SU-DHL-6 (cell line): ENCODE measurements around the gene BICDL2.
"Not testable (repeated sequence)": the region's sequence is repeated elsewhere in the genome, so short reads cannot be mapped to it uniquely, and the experiment has no call there.

ENCODE experiments used
- H2AFZ ChIP-seq: fragments of 200-600 bp; sonication (generic); 2 replicates; pipeline ENCODE4 v1.6.1; 2014; ENCODE audit warnings: low read depth, mild to moderate bottlenecking, moderate library complexity, mixed read lengths, antibody characterized with exemption, low read length; ENCODE audit not compliant: severe bottlenecking
- H3F3A ChIP-seq: fragments of 200-600 bp; shearing (Covaris generic); 2 replicates; pipeline ENCODE4 v1.6.0; 2016; ENCODE audit warnings: antibody characterized with exemption, mild to moderate bottlenecking; ENCODE audit not compliant: insufficient read depth
- H3K27ac ChIP-seq: fragments of 200-600 bp; sonication (generic); 2 replicates; pipeline ENCODE4 v1.5.1; 2016; ENCODE audit warnings: low read depth, mild to moderate bottlenecking, low read length, moderate library complexity, mixed read lengths
- H3K27me3 ChIP-seq: fragments of 200-600 bp; sonication (generic), shearing (Covaris generic); 2 replicates; pipeline ENCODE4 v1.6.0; 2014; ENCODE audit warnings: mild to moderate bottlenecking, low read length
- H3K36me3 ChIP-seq: fragments of 200-600 bp; sonication (generic); 2 replicates; pipeline ENCODE4 v1.6.1; 2014; ENCODE audit warnings: mild to moderate bottlenecking, low read length, mixed read lengths
- H3K4me2 ChIP-seq: fragments of 300-600, 200-600 bp; shearing (Covaris generic), sonication (generic); 2 replicates; pipeline ENCODE4 v1.6.0; 2014; ENCODE audit warnings: low read length, low read depth, mild to moderate bottlenecking; ENCODE audit not compliant: poor library complexity, severe bottlenecking
- H3K4me3 ChIP-seq: fragments of 200-600 bp; sonication (generic); 2 replicates; pipeline ENCODE4 v1.5.1; 2014; ENCODE audit warnings: antibody characterized with exemption, low read length, mild to moderate bottlenecking, mixed read lengths; ENCODE audit not compliant: insufficient read depth, poor library complexity, severe bottlenecking
- H3K79me2 ChIP-seq: fragments of 200-600 bp; sonication (generic); 2 replicates; pipeline ENCODE4 v1.6.1; 2014; ENCODE audit warnings: mild to moderate bottlenecking, low read length, moderate library complexity; ENCODE audit not compliant: insufficient read depth
- H3K9ac ChIP-seq: fragments of 200-600 bp; sonication (generic); 2 replicates; pipeline ENCODE4 v1.7.0; 2014; ENCODE audit warnings: mild to moderate bottlenecking, low read length
- H3K9me2 ChIP-seq: fragments of 200-600 bp; sonication (generic); replicated peaks from 2 replicates; pipeline ENCODE4 v1.6.1; 2014; ENCODE audit warnings: low read length; ENCODE audit not compliant: insufficient read depth
- H3K9me3 ChIP-seq: fragments of 200-600 bp; sonication (generic); 2 replicates; pipeline ENCODE4 v1.6.1; 2014; ENCODE audit warnings: low read length, mixed read lengths; ENCODE audit not compliant: insufficient read depth
- H4K20me1 ChIP-seq: fragments of 200-600 bp; sonication (generic); 2 replicates; pipeline ENCODE4 v1.6.1; 2014; ENCODE audit warnings: low read depth, mild to moderate bottlenecking, antibody characterized with exemption, low read length, moderate library complexity, mixed read lengths
- EZH2phosphoT487 ChIP-seq: fragments of 200-600 bp; sonication (generic), shearing (Covaris generic); conservative IDR thresholded peaks from 2 replicates; pipeline ENCODE4 v1.6.1; 2018; ENCODE audit warnings: mild to moderate bottlenecking, antibody characterized with exemption, low read length, moderate library complexity, mixed read lengths
- TF ChIP-seq, protein P1 (sequence below): fragments of 200-600 bp; sonication (generic); IDR thresholded peaks from one replicate; pipeline ENCODE4 v1.5.1; 2017; ENCODE audit warnings: antibody characterized with exemption, mild to moderate bottlenecking, low read length, moderate library complexity; ENCODE audit not compliant: insufficient read depth, poor library complexity, severe bottlenecking

Gene BICDL2

DNA sequence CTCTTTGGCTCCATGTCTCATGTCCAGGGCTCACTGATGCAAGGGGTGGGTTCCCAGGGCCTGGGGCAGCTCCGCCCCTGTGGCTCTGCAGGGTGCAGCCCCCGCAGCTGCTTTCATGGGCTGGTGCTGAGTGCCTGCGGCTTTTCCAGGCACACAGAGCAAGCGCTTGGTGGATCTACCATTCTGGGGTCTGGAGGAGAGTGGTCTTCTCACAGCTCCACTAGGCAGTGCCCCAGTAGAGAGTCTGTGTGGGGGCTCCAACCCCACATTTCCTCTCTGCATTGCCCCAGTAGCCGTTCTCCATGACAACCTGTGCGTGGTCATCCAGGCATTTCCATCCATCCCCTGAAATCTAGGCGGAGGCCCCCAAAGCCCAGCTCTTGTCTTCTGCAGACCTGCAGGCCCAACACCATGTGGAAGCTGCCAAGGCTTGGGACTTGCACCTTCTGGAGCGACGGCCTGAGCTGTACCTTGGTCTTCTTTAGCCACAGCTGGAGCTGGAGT, 33.9 kb upstream of the BICDL2 start:
- Histone ChIP-seq H3K9me3 (no peaks in the 10 kb centered on the region), H3K9ac (no peak overlapping the region), H3K79me2 (no peaks in the 10 kb centered on the region), H3K9me2 (no peaks in the 10 kb centered on the region), H3K4me2 (no peak overlapping the region), H3K36me3 (no peaks in the 10 kb centered on the region), H3K27me3 (no peaks in the 10 kb centered on the region), H3K27ac (no peak overlapping the region), H3K4me3 (no peak overlapping the region), H3F3A (0 out of 2 replicates have a peak, but pooled peaks cover 6% of the 10 kb centered on the region), H2AFZ (no peak overlapping the region), H4K20me1 (no peaks in the 10 kb centered on the region)
- TF ChIP-seq, protein P1, sequence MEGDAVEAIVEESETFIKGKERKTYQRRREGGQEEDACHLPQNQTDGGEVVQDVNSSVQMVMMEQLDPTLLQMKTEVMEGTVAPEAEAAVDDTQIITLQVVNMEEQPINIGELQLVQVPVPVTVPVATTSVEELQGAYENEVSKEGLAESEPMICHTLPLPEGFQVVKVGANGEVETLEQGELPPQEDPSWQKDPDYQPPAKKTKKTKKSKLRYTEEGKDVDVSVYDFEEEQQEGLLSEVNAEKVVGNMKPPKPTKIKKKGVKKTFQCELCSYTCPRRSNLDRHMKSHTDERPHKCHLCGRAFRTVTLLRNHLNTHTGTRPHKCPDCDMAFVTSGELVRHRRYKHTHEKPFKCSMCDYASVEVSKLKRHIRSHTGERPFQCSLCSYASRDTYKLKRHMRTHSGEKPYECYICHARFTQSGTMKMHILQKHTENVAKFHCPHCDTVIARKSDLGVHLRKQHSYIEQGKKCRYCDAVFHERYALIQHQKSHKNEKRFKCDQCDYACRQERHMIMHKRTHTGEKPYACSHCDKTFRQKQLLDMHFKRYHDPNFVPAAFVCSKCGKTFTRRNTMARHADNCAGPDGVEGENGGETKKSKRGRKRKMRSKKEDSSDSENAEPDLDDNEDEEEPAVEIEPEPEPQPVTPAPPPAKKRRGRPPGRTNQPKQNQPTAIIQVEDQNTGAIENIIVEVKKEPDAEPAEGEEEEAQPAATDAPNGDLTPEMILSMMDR, result no peak
- TF ChIP-seq EZH2phosphoT487, result no peak

DNA sequence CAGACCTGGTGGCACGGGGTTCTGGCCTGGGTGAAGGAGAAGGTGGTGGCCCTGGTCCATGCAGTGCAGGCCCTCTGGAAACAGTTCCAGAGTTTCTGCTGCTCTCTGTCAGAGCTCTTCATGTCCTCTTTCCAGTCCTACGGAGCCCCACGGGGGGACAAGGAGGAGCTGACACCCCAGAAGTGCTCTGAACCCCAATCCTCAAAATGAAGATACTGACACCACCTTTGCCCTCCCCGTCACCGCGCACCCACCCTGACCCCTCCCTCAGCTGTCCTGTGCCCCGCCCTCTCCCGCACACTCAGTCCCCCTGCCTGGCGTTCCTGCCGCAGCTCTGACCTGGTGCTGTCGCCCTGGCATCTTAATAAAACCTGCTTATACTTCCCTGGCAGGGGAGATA, 32.4 kb upstream of the BICDL2 start:
- not testable (repeated sequence) for H3K27ac ChIP-seq, H3K36me3 ChIP-seq, H3K9me3 ChIP-seq, H3K9me2 ChIP-seq, H3K4me3 ChIP-seq, H2AFZ ChIP-seq, H3K79me2 ChIP-seq, H3F3A ChIP-seq, H3K4me2 ChIP-seq, H3K27me3 ChIP-seq, H4K20me1 ChIP-seq, H3K9ac ChIP-seq

- Histone ChIP-seq H3K9me3 (no peaks in the 10 kb centered on the region), H3F3A (no peaks in the 10 kb centered on the region), H3K27ac (no peak overlapping the region), H3K9ac (0 out of 2 replicates have a peak overlapping the region, but pooled peaks have one; percentile 21), H2AFZ (no peak overlapping the region), H3K9me2 (no peaks in the 10 kb centered on the region), H3K27me3 (no peaks in the 10 kb centered on the region), H3K36me3 (no peaks in the 10 kb centered on the region), H3K4me3 (no peak overlapping the region), H3K4me2 (no peak overlapping the region), H3K79me2 (no peaks in the 10 kb centered on the region), H4K20me1 (no peaks in the 10 kb centered on the region)
- TF ChIP-seq EZH2phosphoT487, result no peak
- TF ChIP-seq, protein P1, result no peak
These were observed 31.7 kb upstream of the BICDL2 start for GRCh38 chr16:3068487-3068886.

GRCh38 chr16:3066440-3066748, 29.6 kb upstream of the BICDL2 start:
- Histone ChIP-seq H3K27me3 (no peaks in the 10 kb centered on the region), H3K79me2 (no peaks in the 10 kb centered on the region), H3F3A (0 out of 2 replicates have a peak, but pooled peaks cover 4% of the 10 kb centered on the region), H3K9ac (no peak overlapping the region), H3K36me3 (no peaks in the 10 kb centered on the region), H3K9me3 (no peaks in the 10 kb centered on the region), H3K27ac (no peak overlapping the region), H4K20me1 (no peaks in the 10 kb centered on the region), H3K4me2 (no peak overlapping the region), H3K4me3 (no peak overlapping the region), H2AFZ (no peak overlapping the region), H3K9me2 (no peaks in the 10 kb centered on the region)
- no peak for TF ChIP-seq EZH2phosphoT487
- TF ChIP-seq, protein P1, result no peak
